SU-DHL-6 (cell line): ENCODE results near the gene DNAJC10.

Source experiments
- EZH2phosphoT487 ChIP-seq: fragments of 200-600 bp; sonication (generic), shearing (Covaris generic); conservative IDR thresholded peaks from 2 replicates; pipeline ENCODE4 v1.6.1; 2018; ENCODE audit warnings: mild to moderate bottlenecking, antibody characterized with exemption, low read length, moderate library complexity, mixed read lengths
- TF ChIP-seq, protein P1 (sequence below): fragments of 200-600 bp; sonication (generic); IDR thresholded peaks from one replicate; pipeline ENCODE4 v1.5.1; 2017; ENCODE audit warnings: antibody characterized with exemption, mild to moderate bottlenecking, low read length, moderate library complexity; ENCODE audit not compliant: insufficient read depth, poor library complexity, severe bottlenecking

GRCh38 chr2:182717816-182718215, 1.8 kb downstream of the DNAJC10 start:
- TF ChIP-seq, protein P1, sequence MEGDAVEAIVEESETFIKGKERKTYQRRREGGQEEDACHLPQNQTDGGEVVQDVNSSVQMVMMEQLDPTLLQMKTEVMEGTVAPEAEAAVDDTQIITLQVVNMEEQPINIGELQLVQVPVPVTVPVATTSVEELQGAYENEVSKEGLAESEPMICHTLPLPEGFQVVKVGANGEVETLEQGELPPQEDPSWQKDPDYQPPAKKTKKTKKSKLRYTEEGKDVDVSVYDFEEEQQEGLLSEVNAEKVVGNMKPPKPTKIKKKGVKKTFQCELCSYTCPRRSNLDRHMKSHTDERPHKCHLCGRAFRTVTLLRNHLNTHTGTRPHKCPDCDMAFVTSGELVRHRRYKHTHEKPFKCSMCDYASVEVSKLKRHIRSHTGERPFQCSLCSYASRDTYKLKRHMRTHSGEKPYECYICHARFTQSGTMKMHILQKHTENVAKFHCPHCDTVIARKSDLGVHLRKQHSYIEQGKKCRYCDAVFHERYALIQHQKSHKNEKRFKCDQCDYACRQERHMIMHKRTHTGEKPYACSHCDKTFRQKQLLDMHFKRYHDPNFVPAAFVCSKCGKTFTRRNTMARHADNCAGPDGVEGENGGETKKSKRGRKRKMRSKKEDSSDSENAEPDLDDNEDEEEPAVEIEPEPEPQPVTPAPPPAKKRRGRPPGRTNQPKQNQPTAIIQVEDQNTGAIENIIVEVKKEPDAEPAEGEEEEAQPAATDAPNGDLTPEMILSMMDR, result no peak
- no peak for TF ChIP-seq EZH2phosphoT487
